Sigmoid colon (tissue), 4 donors: Measurements from ENCODE around the gene WDFY2.

ENCODE experiments used
- CTCF ChIP-seq, 4 experiments: fragments of 450-650 bp in 3 of 4; fragments of 200-600 bp in 1 of 4; IDR thresholded peaks; one replicate each; pipeline ENCODE4 v1.5.1; 2016 to 2019; ENCODE audit warnings: antibody characterized with exemption in 4 of 4, mild to moderate bottlenecking in 3 of 4, moderate library complexity in 2 of 4
- POLR2A ChIP-seq, 2 donors: fragments of 450-650 bp; IDR thresholded peaks; one replicate each; pipeline ENCODE4 v1.6.1; 2016; ENCODE audit warnings: antibody characterized with exemption in 2 of 2, mild to moderate bottlenecking in 2 of 2, moderate library complexity in 2 of 2
- POLR2AphosphoS5 ChIP-seq, 4 donors: sonication (generic); formaldehyde crosslinking; IDR thresholded peaks; one replicate each; pipeline ENCODE4 v1.6.1; 2017; ENCODE audit warnings: antibody characterized with exemption in 4 of 4

GRCh38 chr13:51556740-51557139, 27.5 kb upstream of the WDFY2 start:
- TF ChIP-seq CTCF (IDR thresholded peaks at IDR 0.05): no peak
- no peak for TF ChIP-seq POLR2A (IDR thresholded peaks at IDR 0.05)
- TF ChIP-seq POLR2AphosphoS5 (IDR thresholded peaks at IDR 0.05): no peak
